HEK293T (cell line): Measurements from ENCODE around the gene P2RY2.
"Not testable (repeated sequence)": the region's sequence is repeated elsewhere in the genome, so short reads cannot be mapped to it uniquely, and the experiment has no call there.

Source experiments
- ARNT ChIP-seq: fragments of 450-650 bp; IDR thresholded peaks from 2 replicates; pipeline ENCODE4 v1.6.1; 2017; ENCODE audit warnings: mild to moderate bottlenecking
- BHLHE40 ChIP-seq: fragments of 450-650 bp; IDR thresholded peaks from 2 replicates; pipeline ENCODE4 v1.6.1; 2016; ENCODE audit warnings: mild to moderate bottlenecking, moderate library complexity, borderline replicate concordance
- FOXK2 ChIP-seq: fragments of 450-650 bp; IDR thresholded peaks from 2 replicates; pipeline ENCODE4 v1.6.1; 2016; ENCODE audit warnings: mild to moderate bottlenecking
- FOXM1 ChIP-seq: fragments of 450-650 bp; IDR thresholded peaks from 2 replicates; pipeline ENCODE4 v1.6.1; 2017; ENCODE audit warnings: mild to moderate bottlenecking, borderline replicate concordance
- LEF1 ChIP-seq: fragments of 450-650 bp; IDR thresholded peaks from 2 replicates; pipeline ENCODE4 v1.6.1; 2017; ENCODE audit warnings: mild to moderate bottlenecking, borderline replicate concordance
- SP1 ChIP-seq: fragments of 450-650 bp; IDR thresholded peaks from 2 replicates; pipeline ENCODE4 v1.6.1; 2017
- ZNF384 ChIP-seq: fragments of 450-650 bp; IDR thresholded peaks from 2 replicates; pipeline ENCODE4 v1.6.1; 2016

- TF ChIP-seq LEF1, SP1, ZNF384, FOXK2, FOXM1, BHLHE40, ARNT: not testable (repeated sequence)
Measured at GRCh38 chr11:73232487-73232886, 14.4 kb downstream of the P2RY2 start.
